Neural cell (in vitro differentiated cells): ENCODE measurements around the gene ADK. TPM values are rescaled to one million over a fixed set of nuclear protein-coding genes. Genes with fewer than 3 reads are reported as not detected.

Source experiments
- H2AFZ ChIP-seq: fragments of 200-600, 300-800 bp; sonication (generic), shearing (Covaris generic); 2 replicates; pipeline ENCODE4 v1.6.0; 2014; ENCODE audit warnings: low read depth, mild to moderate bottlenecking, antibody characterized with exemption, low read length, moderate library complexity
- H3F3A ChIP-seq: fragments of 200-600 bp; shearing (Covaris generic); 2 replicates; pipeline ENCODE4 v1.6.1; 2016; ENCODE audit warnings: mild to moderate bottlenecking, moderate library complexity, mixed read lengths, antibody characterized with exemption, low read length; ENCODE audit not compliant: insufficient read depth, poor library complexity, severe bottlenecking
- H3K27ac ChIP-seq: fragments of 200-600, 300-800 bp; sonication (generic), shearing (Covaris generic); 2 replicates; pipeline ENCODE4 v1.5.1; 2014; ENCODE audit warnings: mild to moderate bottlenecking, low read length, moderate library complexity
- H3K27me3 ChIP-seq: fragments of 300-800, 200-600 bp; sonication (generic), shearing (Covaris generic); 2 replicates; pipeline ENCODE4 v1.6.0; 2014; ENCODE audit warnings: mild to moderate bottlenecking, low read depth, low read length, moderate library complexity; ENCODE audit not compliant: insufficient read depth
- H3K36me3 ChIP-seq: fragments of 300-800, 200-600 bp; sonication (generic), shearing (Covaris generic); 2 replicates; pipeline ENCODE4 v1.5.1; 2014; ENCODE audit warnings: mild to moderate bottlenecking, antibody characterized with exemption, low read length, moderate library complexity; ENCODE audit not compliant: insufficient read depth
- H3K4me2 ChIP-seq: fragments of 300-800, 200-600 bp; sonication (generic), shearing (Covaris generic); 2 replicates; pipeline ENCODE4 v1.6.0; 2014; ENCODE audit warnings: mild to moderate bottlenecking, low read length
- H3K4me3 ChIP-seq: fragments of 300-800, 200-600 bp; sonication (generic), shearing (Covaris generic); 2 replicates; pipeline ENCODE4 v1.5.1; 2014; ENCODE audit warnings: mild to moderate bottlenecking, low read length, moderate library complexity
- H3K79me2 ChIP-seq: fragments of 200-600 bp; shearing (Covaris generic); replicated peaks from 2 replicates; pipeline ENCODE4 v1.6.0; 2014; ENCODE audit warnings: mild to moderate bottlenecking, low read length, moderate library complexity; ENCODE audit not compliant: insufficient read depth
- H3K9ac ChIP-seq: fragments of 300-800, 200-600 bp; sonication (generic), shearing (Covaris generic); 2 replicates; pipeline ENCODE4 v1.6.1; 2016; ENCODE audit warnings: mild to moderate bottlenecking, low read length, mixed read lengths
- H3K9me2 ChIP-seq: fragments of 200-600 bp; shearing (Covaris generic); 2 replicates; pipeline ENCODE4 v1.6.1; 2016; ENCODE audit warnings: mild to moderate bottlenecking, low read length, mixed read lengths; ENCODE audit not compliant: insufficient read depth
- H3K9me3 ChIP-seq: fragments of 200-600, 300-800 bp; sonication (generic), shearing (Covaris generic); 2 replicates; pipeline ENCODE4 v1.6.1; 2016; ENCODE audit warnings: mild to moderate bottlenecking, mixed run types, low read length, moderate library complexity, mixed read lengths
- H4K20me1 ChIP-seq: fragments of 200-600 bp; shearing (Covaris generic); 2 replicates; pipeline ENCODE4 v1.6.1; 2016; ENCODE audit warnings: mild to moderate bottlenecking, mixed run types; ENCODE audit not compliant: insufficient read depth
- CTCF ChIP-seq: fragments of 450-650 bp; IDR thresholded peaks from 2 replicates; pipeline ENCODE4 v1.5.1; 2014; ENCODE audit warnings: antibody characterized with exemption, mild to moderate bottlenecking, moderate library complexity; ENCODE audit not compliant: poor library complexity, severe bottlenecking
- EP300 ChIP-seq: fragments of 450-650 bp; conservative IDR thresholded peaks from 2 replicates; pipeline ENCODE4 v1.6.1; 2014; ENCODE audit warnings: antibody characterized with exemption, mild to moderate bottlenecking, moderate library complexity; ENCODE audit not compliant: poor library complexity, severe bottlenecking
- EZH2 ChIP-seq: fragments of 200-600, 300-800 bp; shearing (Covaris generic), sonication (generic); IDR thresholded peaks from 2 replicates; pipeline ENCODE4 v1.6.1; 2014; ENCODE audit warnings: antibody characterized with exemption, low read length, borderline replicate concordance, mild to moderate bottlenecking; ENCODE audit not compliant: insufficient read depth, poor library complexity, severe bottlenecking
- MXI1 ChIP-seq: fragments of 450-650 bp; conservative IDR thresholded peaks from 2 replicates; pipeline ENCODE4 v1.6.1; 2014; ENCODE audit warnings: antibody characterized with exemption, mild to moderate bottlenecking; ENCODE audit not compliant: poor library complexity, severe bottlenecking
- POLR2AphosphoS5 ChIP-seq: IDR thresholded peaks from 2 replicates; pipeline ENCODE4 v1.6.1; 2012
- RAD21 ChIP-seq: fragments of 450-650 bp; conservative IDR thresholded peaks from 2 replicates; pipeline ENCODE4 v1.6.1; 2014; ENCODE audit warnings: antibody characterized with exemption, mild to moderate bottlenecking, moderate library complexity
- REST ChIP-seq: IDR thresholded peaks from 2 replicates; pipeline ENCODE4 v1.6.1; 2012; ENCODE audit warnings: borderline replicate concordance
- SMC3 ChIP-seq: fragments of 450-650 bp; conservative IDR thresholded peaks from 2 replicates; pipeline ENCODE4 v1.6.1; 2014; ENCODE audit warnings: antibody characterized with exemption, mild to moderate bottlenecking, moderate library complexity; ENCODE audit not compliant: poor library complexity
- TAF1 ChIP-seq: IDR thresholded peaks from 2 replicates; pipeline ENCODE4 v1.6.1; 2012; ENCODE audit warnings: low read depth
- polyA plus RNA-seq: library from polyadenylated mRNA; depleted of rRNA; stranded (reverse); fragments of >200 nt; gene quantifications from 2 replicates; pipeline ENCODE4 v1.2.3, GENCODE V29; 2014

Gene ADK
- polyA plus RNA-seq, 1 donor from 2014 or later: 19.5 TPM

- Histone ChIP-seq H2AFZ (no peak overlapping the region), H3K27ac (no peak overlapping the region), H4K20me1 (no peaks in the 10 kb centered on the region), H3K27me3 (no peaks in the 10 kb centered on the region), H3K9me3 (no peaks in the 10 kb centered on the region), H3K4me3 (no peak overlapping the region), H3K36me3 (no peaks in the 10 kb centered on the region), H3K9me2 (no peaks in the 10 kb centered on the region), H3F3A (no peaks in the 10 kb centered on the region), H3K4me2 (no peak overlapping the region), H3K79me2 (no peaks in the 10 kb centered on the region), H3K9ac (no peak overlapping the region)
- no peak for TF ChIP-seq POLR2AphosphoS5
- TF ChIP-seq SMC3: no peak
- TF ChIP-seq RAD21: no peak
- TF ChIP-seq REST: no peak
- TF ChIP-seq TAF1: no peak
- TF ChIP-seq MXI1: no peak
- TF ChIP-seq EP300: no peak
- no peak for TF ChIP-seq CTCF
- no peak for TF ChIP-seq EZH2
Observed at GRCh38 chr10:74120911-74121310, 30.1 kb upstream of the ADK start.

GRCh38 chr10:74121368-74121767 lies 29.7 kb upstream of the ADK start:
- Histone ChIP-seq H3K27ac (no peak overlapping the region), H3K4me2 (no peak overlapping the region), H3K36me3 (no peaks in the 10 kb centered on the region), H3K27me3 (no peaks in the 10 kb centered on the region), H3K4me3 (no peak overlapping the region), H3K9ac (no peak overlapping the region), H3F3A (no peaks in the 10 kb centered on the region), H3K79me2 (no peaks in the 10 kb centered on the region), H3K9me3 (no peaks in the 10 kb centered on the region), H4K20me1 (no peaks in the 10 kb centered on the region), H2AFZ (no peak overlapping the region), H3K9me2 (no peaks in the 10 kb centered on the region)
- TF ChIP-seq REST: no peak
- no peak for TF ChIP-seq POLR2AphosphoS5
